HG02884 (cell line): ENCODE measurements around the gene SPDL1.
"Not testable (repeated sequence)": the region's sequence is repeated elsewhere in the genome, so short reads cannot be mapped to it uniquely, and the experiment has no call there.

Source experiments
- ATAC-seq: cut with Tn5 transposase; IDR thresholded peaks from one replicate; pipeline ENCODE4 v1.9.1; 2021; ENCODE audit warnings: mild to moderate bottlenecking, moderate library complexity; ENCODE audit not compliant: unreplicated experiment

The SPDL1 gene

GRCh38 chr5:169569513-169569912 is 14.1 kb upstream of the SPDL1 start:
- no peak for ATAC-seq

- ATAC-seq: no peak
Measured at GRCh38 chr5:169571355-169571754, 12.2 kb upstream of the SPDL1 start.

- no peak for ATAC-seq
Measured at GRCh38 chr5:169574134-169574646, 9.4 kb upstream of the SPDL1 start.

GRCh38 chr5:169576181-169576598 is 7.4 kb upstream of the SPDL1 start:
- peak; percentile 46 for ATAC-seq

- ATAC-seq: no peak
Measured at GRCh38 chr5:169577951-169578350, 5.6 kb upstream of the SPDL1 start.

GRCh38 chr5:169580964-169581363 is 2.6 kb upstream of the SPDL1 start:
- ATAC-seq: no peak

- ATAC-seq: peak; percentile 48
Measured at GRCh38 chr5:169581580-169582227, 1.9 kb upstream of the SPDL1 start.

GRCh38 chr5:169583101-169583423 is 511 bp upstream of the SPDL1 start:
- peak; percentile 39 for ATAC-seq

GRCh38 chr5:169584998-169585451 is 1.5 kb downstream of the SPDL1 start:
- ATAC-seq: no peak

GRCh38 chr5:169590602-169591001 is 7.0 kb downstream of the SPDL1 start:
- no peak for ATAC-seq

GRCh38 chr5:169591636-169592035 is 8.1 kb downstream of the SPDL1 start:
- ATAC-seq: no peak

GRCh38 chr5:169592937-169593650 is 9.5 kb downstream of the SPDL1 start:
- no peak for ATAC-seq

GRCh38 chr5:169595172-169595820 is 11.7 kb downstream of the SPDL1 start:
- no peak for ATAC-seq

- no peak for ATAC-seq
Measured at GRCh38 chr5:169599451-169599850, 15.9 kb downstream of the SPDL1 start.

GRCh38 chr5:169602535-169602934 is 19.0 kb downstream of the SPDL1 start:
- ATAC-seq: no peak

GRCh38 chr5:169606279-169606678 is 22.7 kb downstream of the SPDL1 start:
- no peak for ATAC-seq

- ATAC-seq: no peak
Measured at GRCh38 chr5:169607882-169608281, 24.3 kb downstream of the SPDL1 start.

GRCh38 chr5:169609716-169610115 is 26.1 kb downstream of the SPDL1 start:
- no peak for ATAC-seq

- no peak for ATAC-seq
Measured at GRCh38 chr5:169610606-169611005, 27.0 kb downstream of the SPDL1 start.

- ATAC-seq: no peak
Measured at GRCh38 chr5:169615561-169615960, 32.0 kb downstream of the SPDL1 start.

- ATAC-seq: not testable (repeated sequence)
Measured at GRCh38 chr5:169624307-169624706, 40.7 kb downstream of the SPDL1 start.

GRCh38 chr5:169626779-169627178 is 43.2 kb downstream of the SPDL1 start:
- no peak for ATAC-seq
